Measurements from ENCODE around the gene DPYD. TPM values are rescaled to one million over a fixed set of nuclear protein-coding genes. Genes with fewer than 3 reads are reported as not detected.

Gene DPYD
- total RNA-seq, 1 donor from 2014 or later = 5.9 TPM

DNA sequence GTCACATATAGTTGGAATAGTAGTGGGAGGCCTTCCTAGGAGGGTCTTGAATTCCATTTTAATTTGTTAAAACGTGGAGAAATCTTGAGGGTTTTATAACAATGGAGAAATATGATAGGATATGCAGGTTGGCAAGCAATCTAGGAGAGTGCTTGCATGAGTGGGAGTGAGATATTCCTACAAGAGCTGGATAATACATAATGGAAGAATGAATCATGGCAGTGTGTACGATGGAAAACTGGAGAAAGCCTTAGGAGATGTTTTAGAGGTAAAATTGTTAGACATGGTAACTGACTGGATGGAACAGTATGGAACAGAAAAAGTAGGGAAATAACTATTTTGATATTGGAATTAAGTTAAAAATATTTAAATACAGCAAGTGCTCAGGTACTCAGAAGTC is 846.9 kb downstream of the DPYD start:
- H3K9me3 Mint-ChIP-seq = no peaks in the 10 kb centered on the region
- H3K4me1 Mint-ChIP-seq = no peaks in the 10 kb centered on the region
- no peak for DNase-seq (ENCODE audit: low read depth, low spot score)
- no peak overlapping the region for H3K27ac Mint-ChIP-seq (ENCODE audit: unreplicated experiment)
- no peak overlapping the region for H3K4me3 Mint-ChIP-seq
- H3K27me3 Mint-ChIP-seq (ENCODE audit: low read depth) = no peaks in the 10 kb centered on the region
- TF ChIP-seq, protein P1, sequence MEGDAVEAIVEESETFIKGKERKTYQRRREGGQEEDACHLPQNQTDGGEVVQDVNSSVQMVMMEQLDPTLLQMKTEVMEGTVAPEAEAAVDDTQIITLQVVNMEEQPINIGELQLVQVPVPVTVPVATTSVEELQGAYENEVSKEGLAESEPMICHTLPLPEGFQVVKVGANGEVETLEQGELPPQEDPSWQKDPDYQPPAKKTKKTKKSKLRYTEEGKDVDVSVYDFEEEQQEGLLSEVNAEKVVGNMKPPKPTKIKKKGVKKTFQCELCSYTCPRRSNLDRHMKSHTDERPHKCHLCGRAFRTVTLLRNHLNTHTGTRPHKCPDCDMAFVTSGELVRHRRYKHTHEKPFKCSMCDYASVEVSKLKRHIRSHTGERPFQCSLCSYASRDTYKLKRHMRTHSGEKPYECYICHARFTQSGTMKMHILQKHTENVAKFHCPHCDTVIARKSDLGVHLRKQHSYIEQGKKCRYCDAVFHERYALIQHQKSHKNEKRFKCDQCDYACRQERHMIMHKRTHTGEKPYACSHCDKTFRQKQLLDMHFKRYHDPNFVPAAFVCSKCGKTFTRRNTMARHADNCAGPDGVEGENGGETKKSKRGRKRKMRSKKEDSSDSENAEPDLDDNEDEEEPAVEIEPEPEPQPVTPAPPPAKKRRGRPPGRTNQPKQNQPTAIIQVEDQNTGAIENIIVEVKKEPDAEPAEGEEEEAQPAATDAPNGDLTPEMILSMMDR (conservative IDR thresholded peaks at IDR 0.05) = no peak
- H3K36me3 Mint-ChIP-seq (ENCODE audit: low read depth) = no peaks in the 10 kb centered on the region

- H3K9me3 Mint-ChIP-seq = no peaks in the 10 kb centered on the region
- H3K4me1 Mint-ChIP-seq = no peaks in the 10 kb centered on the region
- H3K4me3 Mint-ChIP-seq = no peak overlapping the region
- DNase-seq (ENCODE audit: low read depth, low spot score) = no peak
- TF ChIP-seq, protein P1 (conservative IDR thresholded peaks at IDR 0.05) = no peak
- H3K27ac Mint-ChIP-seq (ENCODE audit: unreplicated experiment) = no peak overlapping the region
- no peaks in the 10 kb centered on the region for H3K27me3 Mint-ChIP-seq (ENCODE audit: low read depth)
- H3K36me3 Mint-ChIP-seq (ENCODE audit: low read depth) = no peaks in the 10 kb centered on the region
Observed at GRCh38 chr1:97073169-97073568, 847.7 kb downstream of the DPYD start.

- H3K9me3 Mint-ChIP-seq = no peaks in the 10 kb centered on the region
- H3K27me3 Mint-ChIP-seq (ENCODE audit: low read depth) = no peaks in the 10 kb centered on the region
- H3K4me1 Mint-ChIP-seq = no peaks in the 10 kb centered on the region
- no peak overlapping the region for H3K4me3 Mint-ChIP-seq
- DNase-seq (ENCODE audit: low read depth, low spot score) = no peak
- no peaks in the 10 kb centered on the region for H3K36me3 Mint-ChIP-seq (ENCODE audit: low read depth)
- H3K27ac Mint-ChIP-seq (ENCODE audit: unreplicated experiment) = no peak overlapping the region
- TF ChIP-seq, protein P1 (conservative IDR thresholded peaks at IDR 0.05) = no peak
Observed at GRCh38 chr1:97071173-97071572, 849.7 kb downstream of the DPYD start.

- Mint-ChIP-seq H3K27ac (ENCODE audit: unreplicated experiment) (no peak overlapping the region), H3K9me3 (peaks cover 6% of the 10 kb centered on the region), H3K36me3 (ENCODE audit: low read depth) (no peaks in the 10 kb centered on the region), H3K27me3 (ENCODE audit: low read depth) (no peaks in the 10 kb centered on the region), H3K4me1 (no peaks in the 10 kb centered on the region), H3K4me3 (no peak overlapping the region)
- no peak for DNase-seq (ENCODE audit: low read depth, low spot score)
- TF ChIP-seq, protein P1 (conservative IDR thresholded peaks at IDR 0.05) = no peak
Observed at GRCh38 chr1:97070376-97070775, 850.5 kb downstream of the DPYD start.

- Mint-ChIP-seq H3K4me1 (no peaks in the 10 kb centered on the region), H3K4me3 (no peak overlapping the region), H3K9me3 (peaks cover 7% of the 10 kb centered on the region), H3K27ac (ENCODE audit: unreplicated experiment) (no peak overlapping the region), H3K36me3 (ENCODE audit: low read depth) (no peaks in the 10 kb centered on the region), H3K27me3 (ENCODE audit: low read depth) (no peaks in the 10 kb centered on the region)
- TF ChIP-seq, protein P1 (conservative IDR thresholded peaks at IDR 0.05) = no peak
- DNase-seq (ENCODE audit: low read depth, low spot score) = no peak
Observed at GRCh38 chr1:97069312-97069711, 851.5 kb downstream of the DPYD start.

GRCh38 chr1:97066860-97067259 is 854.0 kb downstream of the DPYD start:
- Mint-ChIP-seq H3K27me3 (ENCODE audit: low read depth) (no peaks in the 10 kb centered on the region), H3K9me3 (peaks cover 10% of the 10 kb centered on the region), H3K36me3 (ENCODE audit: low read depth) (peaks cover 2% of the 10 kb centered on the region)

More at GRCh38 chr1:97066860-97067259, 854.0 kb downstream of the DPYD start:
- Mint-ChIP-seq H3K4me3 (no peak overlapping the region), H3K27ac (ENCODE audit: unreplicated experiment) (no peak overlapping the region), H3K4me1 (no peaks in the 10 kb centered on the region)
- TF ChIP-seq, protein P1 (conservative IDR thresholded peaks at IDR 0.05) = no peak
- no peak for DNase-seq (ENCODE audit: low read depth, low spot score)
